Right lobe of liver (tissue), 6 donors: ENCODE results near the gene MYL5. TPM values are rescaled to one million over a fixed set of nuclear protein-coding genes. Genes with fewer than 3 reads are reported as not detected.

Experiments
- ATAC-seq, 4 donors: fragments of 200-7000 bp; cut with Tn5 transposase; one replicate each; pipeline ENCODE4 v1.9.1; 2020; ENCODE audit warnings: mild to moderate bottlenecking in 4 of 4, moderate library complexity in 4 of 4
- DNase-seq, 3 donors: peaks; one replicate each; pipeline ENCODE4 v3.0.0-alpha.2; 2020
- H3K27ac ChIP-seq, 3 donors: fragments of 200-600 bp; one replicate each; pipeline ENCODE4 v1.8.0; 2022
- H3K27me3 ChIP-seq, 2 donors: fragments of 200-600 bp; one replicate each; pipeline ENCODE4 v1.8.0; 2022
- H3K36me3 ChIP-seq, 4 donors: fragments of 200-600 bp; sonication (generic) in 1 of 4; one replicate each; pipeline versions ENCODE4 v1.5.1 to v1.8.0; 2017 to 2022; ENCODE audit warnings: control low read depth in 1 of 4
- H3K4me1 ChIP-seq, 4 donors: fragments of 200-600 bp; sonication (generic) in 1 of 4; one replicate each; pipeline versions ENCODE4 v1.5.1 to v1.8.0; 2017 to 2022; ENCODE audit warnings: control low read depth in 1 of 4
- H3K4me3 ChIP-seq, 3 donors: fragments of 200-600 bp; one replicate each; pipeline ENCODE4 v1.8.0; 2022
- H3K9me3 ChIP-seq, 4 donors: fragments of 200-600 bp; sonication (generic) in 1 of 4; one replicate each; pipeline versions ENCODE4 v1.5.1 to v1.8.0; 2017 to 2022; ENCODE audit warnings: control low read depth in 1 of 4
- POLR2A ChIP-seq: fragments of 450-650 bp; IDR thresholded peaks from one replicate; pipeline ENCODE4 v1.6.1; 2017; ENCODE audit warnings: antibody characterized with exemption, mild to moderate bottlenecking
- WGBS: methylation state at CpG from one replicate; pipeline ENCODE4 v1.1.6; 2018; ENCODE audit warnings: low coverage, low lambda C conversion rate; ENCODE audit not compliant: insufficient coverage; ENCODE audit errors: missing lambda C conversion rate; 5-methylcytosine and 5-hydroxymethylcytosine counted together
- intact Hi-C, 2 donors: fragments of 100-400 bp; cut with DNase I; formaldehyde crosslinking; loops; one replicate each; pipeline versions ENCODE4 v1.11.2 to v1.14.1; 2022
- total RNA-seq, 6 experiments: library from RNA; depleted of rRNA in 2 of 6; stranded (reverse); fragments of >200 nt in 2 of 6; fragmentation: NEBNext Ultra II Directional in 3 of 6; extraction: Animal tissue kit (Norgen Biotek cat#: 25700) in 3 of 6; gene quantifications; one replicate each; pipeline versions ENCODE4 v1.1.0 to v1.2.4, GENCODE V29; 2016 to 2023
- TF ChIP-seq, protein P1 (sequence below), 4 donors: fragments of 200-600 bp in 3 of 4; fragments of 450-650 bp in 1 of 4; IDR thresholded peaks; one replicate each; pipeline versions ENCODE4 v1.5.1 to v1.8.0; 2016 to 2022; ENCODE audit warnings: antibody characterized with exemption in 4 of 4, mild to moderate bottlenecking in 2 of 4
- donor health status: DM: no; HTN: yes; CAD: no.
- donor health status: DM: no; HTN: no; CAD: no.
- donor health status: DM: no; HTN: no; CAD: no.
- donor health status: DM: no; HTN: yes; CAD: no.
- donor health status: DM: no; HTN: yes; CAD: no.

The MYL5 gene
- total RNA-seq, 6 experiments from 2014 or later = 6.9 to 9.2 (median 8.4) TPM

DNA sequence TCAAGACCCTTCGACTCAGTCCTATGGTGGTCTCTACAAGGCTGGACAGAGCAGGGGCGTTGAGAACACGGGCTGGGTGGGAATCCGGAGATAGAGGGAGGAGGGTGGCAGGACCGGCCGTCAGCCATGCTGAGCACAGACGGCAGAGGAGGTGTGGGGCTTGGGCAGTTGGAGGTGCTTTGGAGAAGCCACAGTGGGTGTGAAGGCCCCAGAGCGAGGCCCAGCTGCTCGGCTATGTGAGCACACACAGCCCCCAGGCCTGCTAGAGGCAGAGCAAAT is 44.8 kb upstream of the MYL5 start:
- WGBS = 84% methylated on average over 5 of the region's 9 CpGs
- DNase-seq (peak in 2 of 3 donors; percentile 27 to 33), ATAC-seq (no peak)
- no peaks in the 10 kb centered on the region for H3K4me1 ChIP-seq
- H3K9me3 ChIP-seq = no peaks in the 10 kb centered on the region
- intact Hi-C loops = no loop called here
- H3K27me3 ChIP-seq = no peaks in the 10 kb centered on the region
- no peaks in the 10 kb centered on the region for H3K36me3 ChIP-seq
- TF ChIP-seq POLR2A = no peak
- TF ChIP-seq, protein P1, sequence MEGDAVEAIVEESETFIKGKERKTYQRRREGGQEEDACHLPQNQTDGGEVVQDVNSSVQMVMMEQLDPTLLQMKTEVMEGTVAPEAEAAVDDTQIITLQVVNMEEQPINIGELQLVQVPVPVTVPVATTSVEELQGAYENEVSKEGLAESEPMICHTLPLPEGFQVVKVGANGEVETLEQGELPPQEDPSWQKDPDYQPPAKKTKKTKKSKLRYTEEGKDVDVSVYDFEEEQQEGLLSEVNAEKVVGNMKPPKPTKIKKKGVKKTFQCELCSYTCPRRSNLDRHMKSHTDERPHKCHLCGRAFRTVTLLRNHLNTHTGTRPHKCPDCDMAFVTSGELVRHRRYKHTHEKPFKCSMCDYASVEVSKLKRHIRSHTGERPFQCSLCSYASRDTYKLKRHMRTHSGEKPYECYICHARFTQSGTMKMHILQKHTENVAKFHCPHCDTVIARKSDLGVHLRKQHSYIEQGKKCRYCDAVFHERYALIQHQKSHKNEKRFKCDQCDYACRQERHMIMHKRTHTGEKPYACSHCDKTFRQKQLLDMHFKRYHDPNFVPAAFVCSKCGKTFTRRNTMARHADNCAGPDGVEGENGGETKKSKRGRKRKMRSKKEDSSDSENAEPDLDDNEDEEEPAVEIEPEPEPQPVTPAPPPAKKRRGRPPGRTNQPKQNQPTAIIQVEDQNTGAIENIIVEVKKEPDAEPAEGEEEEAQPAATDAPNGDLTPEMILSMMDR (IDR thresholded peaks at IDR 0.05) = no peak
- H3K4me3 ChIP-seq = no peak overlapping the region
- H3K27ac ChIP-seq = no peak overlapping the region

DNA sequence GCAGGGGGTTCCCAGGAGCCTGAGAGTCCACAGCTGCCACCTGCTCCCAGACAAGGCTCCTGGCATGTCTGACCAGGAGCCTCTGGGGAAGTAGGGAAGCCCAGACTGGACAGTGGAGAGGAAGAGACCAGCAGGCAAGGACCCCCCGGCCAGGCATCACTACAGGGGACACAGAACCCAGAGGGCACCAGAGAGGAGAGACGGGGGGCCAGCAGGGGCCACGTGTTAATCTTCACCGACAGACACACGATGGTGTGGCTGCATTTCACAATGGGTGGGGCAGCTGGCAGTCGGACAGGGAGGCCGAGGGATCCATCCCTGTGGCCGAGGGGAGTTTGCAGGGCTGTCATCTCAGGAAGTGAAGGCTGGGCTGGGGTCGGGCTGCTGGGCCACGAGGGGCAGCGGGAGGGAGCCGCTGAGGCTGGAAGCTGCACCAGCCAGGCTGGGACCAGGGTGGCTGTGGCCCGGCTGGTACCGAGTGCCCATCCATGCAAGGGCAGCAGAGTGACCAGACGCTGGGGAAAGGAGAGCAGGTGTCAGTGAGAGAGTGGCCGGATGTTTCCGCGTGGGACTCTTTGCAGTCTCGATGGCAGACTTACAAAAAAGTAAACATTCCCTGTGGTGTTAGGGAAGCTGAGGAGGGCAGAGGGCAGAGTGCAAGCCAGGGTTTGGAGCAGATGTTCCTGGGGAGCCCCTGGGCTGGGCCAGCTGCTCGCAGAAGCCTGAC is 44.3 kb upstream of the MYL5 start:
- no peaks in the 10 kb centered on the region for H3K9me3 ChIP-seq
- no peaks in the 10 kb centered on the region for H3K27me3 ChIP-seq
- no peaks in the 10 kb centered on the region for H3K4me1 ChIP-seq
- intact Hi-C loops = no loop called here
- H3K36me3 ChIP-seq = no peaks in the 10 kb centered on the region
- WGBS = 20% methylated on average over 2 of the region's 20 CpGs
- TF ChIP-seq, protein P1 (IDR thresholded peaks at IDR 0.05) = no peak
- no peak for TF ChIP-seq POLR2A
- no peak overlapping the region for H3K4me3 ChIP-seq
- DNase-seq (peak in 2 of 3 donors; percentile 26 to 38), ATAC-seq (no peak)
- H3K27ac ChIP-seq = no peak overlapping the region

DNA sequence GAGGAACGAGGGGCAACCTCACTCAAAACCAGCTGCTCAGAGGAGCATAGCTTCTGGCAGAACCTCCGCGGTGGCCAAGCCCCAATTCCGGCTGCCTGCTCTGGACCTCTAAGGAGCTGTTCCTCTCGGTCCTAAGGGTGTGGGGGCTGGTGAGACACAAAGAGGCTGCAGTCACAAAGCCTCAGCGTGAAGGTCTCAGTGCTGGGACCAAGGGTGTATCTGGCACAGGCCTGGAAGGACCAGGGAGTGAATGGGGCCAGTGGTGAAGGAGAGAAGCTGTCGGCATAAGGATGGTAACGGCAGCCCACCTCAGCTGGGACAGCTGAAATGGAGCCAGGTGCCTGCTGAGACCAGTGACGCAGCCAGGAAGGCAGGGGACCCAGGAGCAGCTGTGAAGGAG is 43.7 kb upstream of the MYL5 start:
- Histone ChIP-seq H3K4me3 (no peak overlapping the region), H3K27ac (no peak overlapping the region), H3K27me3 (no peaks in the 10 kb centered on the region), H3K9me3 (no peaks in the 10 kb centered on the region), H3K36me3 (no peaks in the 10 kb centered on the region), H3K4me1 (no peaks in the 10 kb centered on the region)
- TF ChIP-seq POLR2A = no peak
- TF ChIP-seq, protein P1 (IDR thresholded peaks at IDR 0.05) = no peak
- intact Hi-C loops = no loop called here
- DNase-seq (peak; percentile 9 to 37 (median 25)), ATAC-seq (no peak)
- WGBS = 47% methylated on average over 7 of the region's 9 CpGs

DNA sequence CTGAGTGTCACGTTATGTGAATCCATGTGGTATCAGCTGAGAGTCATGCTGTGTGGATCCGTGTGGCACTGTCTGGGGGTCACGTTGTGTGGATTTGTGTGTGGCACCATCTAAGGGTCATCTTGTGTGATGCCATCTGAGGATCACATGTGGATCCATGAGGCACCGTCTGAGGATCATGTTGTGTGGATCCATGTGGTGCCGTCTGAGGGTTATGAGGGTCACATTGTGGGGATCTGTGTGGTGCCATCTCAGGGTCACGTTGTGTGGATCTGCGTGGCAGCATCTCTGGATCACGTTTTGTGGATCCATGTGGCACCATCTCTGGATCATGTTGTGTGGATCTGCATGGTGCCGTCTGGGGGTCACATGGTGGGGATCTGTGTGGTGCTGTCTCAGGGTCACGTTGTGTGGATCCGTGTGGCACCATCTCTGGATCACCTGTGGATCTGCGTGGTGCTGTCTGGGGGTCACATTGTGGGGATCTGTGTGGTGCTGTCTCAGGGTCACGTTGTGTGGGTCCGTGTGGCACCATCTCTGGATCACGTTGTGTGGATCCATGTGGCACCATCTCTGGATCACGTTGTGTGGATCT is 42.0 kb upstream of the MYL5 start:
- peak; percentile 6 to 24 (median 19) for DNase-seq
- TF ChIP-seq, protein P1 (IDR thresholded peaks at IDR 0.05) = no peak
- TF ChIP-seq POLR2A = no peak
- ATAC-seq = no peak
- Histone ChIP-seq H3K27me3 (no peaks in the 10 kb centered on the region), H3K27ac (no peak overlapping the region), H3K36me3 (no peaks in the 10 kb centered on the region), H3K9me3 (no peaks in the 10 kb centered on the region), H3K4me1 (no peaks in the 10 kb centered on the region), H3K4me3 (no peak overlapping the region)
- 60% methylated on average over 4 of the region's 16 CpGs for WGBS
- intact Hi-C loops = no loop called here
